GM12892 (cell line): Measurements from ENCODE around the gene CAMK2D.

Source experiments
- POLR2A ChIP-seq: IDR thresholded peaks from 2 replicates; pipeline ENCODE4 v1.6.1; 2011; ENCODE audit warnings: low read depth, low read length, control low read depth
- POLR2AphosphoS5 ChIP-seq: IDR thresholded peaks from 2 replicates; pipeline ENCODE4 v1.6.1; 2011; ENCODE audit warnings: low read depth, low read length, control low read depth
- TAF1 ChIP-seq: IDR thresholded peaks from 2 replicates; pipeline ENCODE4 v1.6.1; 2011; ENCODE audit warnings: low read depth, mild to moderate bottlenecking, control low read depth, low read length, borderline replicate concordance

DNA sequence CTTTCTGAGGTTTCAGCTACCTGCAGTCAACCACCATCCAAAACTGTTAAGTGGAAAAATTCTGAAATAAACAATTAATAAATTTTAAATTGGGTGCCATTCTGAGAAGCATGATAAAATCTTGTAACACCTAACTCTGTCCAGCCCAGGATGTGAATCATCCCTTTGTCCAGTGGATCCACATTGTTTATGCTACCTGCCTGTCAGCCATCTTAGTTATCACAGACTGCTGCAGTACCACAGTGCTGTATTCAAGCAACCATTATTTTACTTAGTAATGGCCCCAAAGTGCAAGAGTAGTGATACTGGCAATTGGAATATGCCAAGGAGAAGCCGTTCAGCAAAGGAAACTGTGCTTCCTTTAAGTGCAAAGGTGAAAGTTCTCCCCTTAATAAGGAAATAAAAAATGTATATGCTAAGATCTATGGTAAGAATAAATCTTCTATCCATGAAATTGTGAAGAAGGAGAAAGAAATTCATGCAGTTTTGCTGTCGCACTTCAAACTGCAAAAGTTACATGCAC lies 20.6 kb downstream of the CAMK2D start:
- TF ChIP-seq POLR2AphosphoS5, result no peak
- TF ChIP-seq POLR2A, result no peak
- no peak for TF ChIP-seq TAF1
